HG02852 (cell line): ENCODE results near the gene IKZF5.

ENCODE experiments used
- ATAC-seq: cut with Tn5 transposase; IDR thresholded peaks from one replicate; pipeline ENCODE4 v1.9.1; 2021; ENCODE audit warnings: mild to moderate bottlenecking, moderate library complexity; ENCODE audit not compliant: unreplicated experiment

Gene IKZF5

GRCh38 chr10:123008355-123009104, at the start of gene IKZF5, which contains the start of gene ACADSB:
Gene IKZF5, minus strand, starts transcription at chr10:123008795. Its CDS starts 10,170 bp downstream, at chr10:122998625.
Gene ACADSB, plus strand, starts transcription at chr10:123009006. Its CDS starts 24 bp downstream, at chr10:123009030.
- ATAC-seq = peak; percentile 80

DNA sequence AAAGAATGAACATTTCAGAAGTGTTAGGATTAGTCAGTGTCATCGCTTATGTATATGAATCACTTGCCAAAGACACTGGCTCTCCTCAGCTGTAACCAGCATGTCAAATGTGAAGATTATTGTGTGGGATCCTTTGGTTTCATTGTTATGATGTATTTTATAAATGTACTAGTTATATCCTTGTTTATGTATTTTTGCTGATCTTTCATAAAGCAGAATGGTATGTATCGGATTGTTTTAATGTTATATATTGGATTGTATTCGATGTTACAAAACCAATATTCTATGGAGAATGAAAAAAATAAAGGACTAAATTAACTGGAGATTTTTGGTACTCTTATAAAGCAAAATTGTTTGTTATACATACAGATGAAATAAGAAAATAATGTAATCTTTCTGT, 49.4 kb upstream of the IKZF5 start:
- ATAC-seq = no peak

- no peak for ATAC-seq
Observed at GRCh38 chr10:123045961-123046731, 37.6 kb upstream of the IKZF5 start.

DNA sequence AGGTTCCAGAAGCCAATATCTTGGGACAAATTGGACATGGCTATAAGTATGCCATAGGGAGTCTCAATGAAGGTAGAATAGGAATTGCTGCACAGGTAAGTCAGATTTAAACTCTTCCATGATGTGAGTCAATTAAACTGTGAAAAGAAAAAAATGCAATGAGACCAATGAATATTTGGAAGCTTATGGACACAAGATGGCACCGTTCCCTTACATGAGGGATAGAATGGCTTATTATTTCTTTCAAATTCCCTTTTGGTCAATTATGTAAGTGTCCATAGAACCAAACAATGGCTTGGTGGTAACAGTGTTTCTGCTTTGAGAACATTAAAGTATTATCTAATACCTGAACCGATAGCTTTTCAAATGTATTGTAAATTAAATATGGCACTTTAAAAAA, 35.8 kb upstream of the IKZF5 start:
- no peak for ATAC-seq

DNA sequence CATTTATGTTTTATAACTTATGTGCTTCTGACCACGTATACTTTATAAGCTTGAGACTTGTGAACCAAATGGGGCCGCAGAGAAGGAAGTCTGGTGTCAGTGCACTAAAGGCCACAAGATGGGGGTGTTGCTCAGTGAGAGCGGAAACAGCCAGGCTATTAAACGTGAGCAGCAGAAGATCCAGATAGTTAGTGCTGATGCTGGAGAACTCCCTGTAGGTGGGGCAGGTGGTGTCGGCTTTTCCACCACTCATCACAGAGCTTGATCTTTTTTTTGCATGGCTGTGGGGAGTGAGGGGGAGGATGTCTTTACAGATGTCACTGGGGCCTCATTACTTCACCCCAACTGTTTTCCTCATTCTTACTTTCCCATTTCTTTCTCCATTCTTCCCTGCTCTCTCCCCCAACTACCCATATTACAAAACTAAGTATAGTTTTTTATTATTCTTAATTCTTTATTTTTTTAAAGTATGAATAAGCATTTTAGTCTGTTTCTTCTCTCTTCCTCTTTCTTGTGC, 34.9 kb upstream of the IKZF5 start:
- ATAC-seq = peak; percentile 79

DNA sequence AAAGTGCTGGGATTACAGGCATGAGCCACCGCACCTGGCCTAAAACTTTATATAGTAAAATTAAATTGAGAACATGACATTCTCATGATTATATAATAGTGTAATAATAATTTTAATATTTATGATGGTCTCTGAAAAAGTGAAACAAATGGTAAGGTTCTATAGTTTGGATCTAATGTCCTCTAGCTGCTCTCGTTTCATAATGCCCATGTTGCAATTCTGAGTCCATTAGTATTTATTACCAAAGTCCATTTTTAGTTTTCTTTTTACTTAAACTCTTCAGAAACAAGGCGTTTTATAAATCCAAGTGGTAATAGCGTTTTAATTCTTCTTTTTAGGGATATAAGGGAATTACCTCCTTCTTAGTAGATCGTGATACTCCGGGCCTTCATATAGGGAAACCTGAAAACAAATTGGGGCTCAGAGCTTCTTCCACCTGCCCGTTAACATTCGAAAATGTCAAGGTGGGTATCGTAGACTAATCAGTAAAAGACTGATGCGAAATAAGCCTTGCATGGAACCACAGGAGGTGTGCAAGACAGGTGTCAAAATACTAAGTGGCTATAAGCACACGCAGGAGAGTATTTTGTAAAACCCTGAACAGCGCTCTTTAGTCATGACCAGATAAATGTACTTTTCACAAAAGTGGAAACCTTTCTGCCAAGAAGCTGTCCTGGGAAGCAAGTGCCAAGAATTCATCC, 34.3 kb upstream of the IKZF5 start:
- no peak for ATAC-seq

- ATAC-seq = no peak
Observed at GRCh38 chr10:123039632-123039930, 31.0 kb upstream of the IKZF5 start.

DNA sequence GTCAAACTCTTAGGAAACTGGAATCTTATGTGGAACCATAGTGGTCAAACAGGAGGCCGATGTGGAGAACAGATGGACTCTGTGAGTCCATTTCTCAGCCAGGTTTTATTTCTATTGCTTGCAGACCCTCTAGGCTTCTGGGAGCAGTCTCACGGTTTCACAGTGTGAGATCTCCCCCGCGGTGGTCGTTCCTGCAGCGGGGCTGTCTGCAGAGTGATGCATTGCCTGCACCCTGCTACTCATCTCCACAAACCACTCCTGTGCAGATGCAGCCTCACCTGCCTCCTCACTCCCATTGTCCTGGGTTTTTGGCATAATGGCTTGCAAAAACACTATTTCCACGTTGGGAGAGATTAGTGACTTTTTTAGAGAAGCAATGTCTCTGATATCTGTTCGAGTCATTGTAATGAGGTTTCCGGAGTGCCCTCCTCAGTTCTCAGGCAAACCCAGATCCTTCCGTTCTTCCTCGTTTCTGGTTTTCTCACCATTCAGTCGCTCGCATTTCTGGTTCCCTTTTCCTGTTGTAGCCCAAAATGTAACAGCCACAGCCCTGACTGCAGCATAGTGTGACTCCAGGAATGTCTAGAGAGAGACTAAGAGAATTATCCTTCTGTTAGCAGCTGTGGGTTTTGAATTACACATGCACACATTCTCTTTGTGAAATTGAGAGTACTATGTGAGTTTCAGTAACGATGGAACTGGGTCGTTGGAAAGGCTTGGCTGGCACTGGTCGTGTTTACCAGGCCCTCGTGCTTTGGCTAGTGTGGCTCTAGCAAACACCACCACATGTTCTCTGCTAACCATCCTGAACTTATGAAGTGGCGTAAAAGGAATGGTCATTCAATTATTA, 30.4 kb upstream of the IKZF5 start:
- no peak for ATAC-seq

- no peak for ATAC-seq
Observed at GRCh38 chr10:123035467-123036086, 27.0 kb upstream of the IKZF5 start.

GRCh38 chr10:123034332-123034731, 25.7 kb upstream of the IKZF5 start:
- no peak for ATAC-seq

GRCh38 chr10:123031124-123031523, 22.5 kb upstream of the IKZF5 start:
- no peak for ATAC-seq

DNA sequence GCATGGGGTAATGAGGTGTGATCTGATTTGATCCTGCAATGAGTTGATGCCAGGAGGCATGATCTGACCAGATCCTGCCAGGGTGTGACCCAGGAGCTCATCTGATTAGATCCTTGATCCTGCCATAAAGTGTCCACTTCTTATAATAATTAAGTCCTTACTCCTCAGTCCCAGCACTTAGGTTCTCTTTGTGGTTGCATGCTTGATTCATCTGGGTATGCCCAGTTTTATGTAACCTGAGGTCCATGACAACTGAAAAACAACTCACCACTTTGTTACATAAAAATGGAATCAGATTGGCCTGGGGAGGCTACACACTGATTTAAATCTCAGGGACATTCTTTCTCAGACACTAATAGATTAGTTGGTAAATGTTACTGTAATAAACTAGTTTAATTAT, 19.3 kb upstream of the IKZF5 start:
- no peak for ATAC-seq

DNA sequence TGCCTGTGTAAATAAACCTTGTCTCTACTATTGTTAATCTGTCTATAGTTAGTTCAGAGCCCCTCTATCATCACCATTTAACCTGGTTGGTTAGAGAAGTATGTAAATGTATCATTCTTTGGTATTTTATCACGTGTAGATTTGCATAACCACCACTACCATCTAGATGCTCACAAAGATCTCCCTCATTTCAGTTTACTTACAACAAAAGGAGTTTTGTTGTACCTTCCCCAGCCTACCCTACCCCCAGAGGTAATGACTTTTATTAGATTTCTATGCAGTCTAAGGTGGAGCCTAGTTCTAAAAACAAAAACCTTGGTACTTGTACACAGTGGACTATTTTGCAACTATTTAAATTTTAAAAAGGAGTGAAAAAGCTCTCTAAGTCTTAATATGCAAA, 17.7 kb upstream of the IKZF5 start:
- no peak for ATAC-seq

GRCh38 chr10:123024540-123024939, 15.9 kb upstream of the IKZF5 start:
- no peak for ATAC-seq

DNA sequence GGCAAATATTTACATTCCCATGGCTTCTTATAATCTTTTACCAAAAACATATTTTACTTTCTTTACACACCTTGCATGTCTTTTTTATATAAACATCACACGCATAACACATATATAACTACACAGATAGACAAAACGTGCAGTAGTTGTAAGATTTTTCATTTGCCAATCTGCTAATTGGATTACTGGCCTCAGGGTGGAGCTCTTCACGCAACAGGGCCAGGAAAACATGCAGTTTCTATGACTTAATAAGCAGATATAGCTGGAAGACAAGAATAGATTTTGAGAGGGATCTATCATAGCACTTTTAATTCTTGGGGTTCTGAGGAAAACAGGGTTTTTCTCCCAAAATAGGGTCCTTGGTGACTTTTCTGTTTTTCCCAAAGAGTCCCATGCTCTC, 12.9 kb upstream of the IKZF5 start:
- no peak for ATAC-seq

- no peak for ATAC-seq
Observed at GRCh38 chr10:123019941-123020703, 11.5 kb upstream of the IKZF5 start.

- no peak for ATAC-seq
Observed at GRCh38 chr10:123019264-123019663, 10.7 kb upstream of the IKZF5 start.

DNA sequence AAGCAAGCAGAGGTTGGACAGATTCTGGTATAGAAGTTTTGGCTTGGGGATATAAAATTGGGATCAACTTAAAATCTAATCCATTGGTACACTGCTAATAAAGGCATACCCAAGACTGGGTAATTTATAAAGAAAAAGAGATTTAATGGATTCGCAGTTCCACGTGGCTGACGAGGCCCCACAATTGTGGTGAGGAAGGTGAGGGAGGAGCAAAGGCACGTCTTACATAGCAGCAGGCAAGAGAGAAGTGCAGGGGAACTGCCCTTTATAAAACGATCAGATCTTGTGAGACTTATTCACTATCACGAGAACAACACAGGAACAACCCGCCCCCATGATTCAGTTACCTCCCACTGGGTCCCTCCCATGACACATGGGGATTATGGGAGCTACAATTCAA, 9.9 kb upstream of the IKZF5 start:
- no peak for ATAC-seq

- no peak for ATAC-seq
Observed at GRCh38 chr10:123017421-123018165, 9.0 kb upstream of the IKZF5 start.
